ENCODE data around the gene GPR37. TPM values are rescaled to one million over a fixed set of nuclear protein-coding genes. Genes with fewer than 3 reads are reported as not detected.

Gene GPR37
- polyA plus RNA-seq, 2 of the 4 experiments (the other 2 are of a cell fraction), result 0.35 to 0.61 TPM

- POLR2A ChIA-PET, result no interaction called here
- Histone ChIP-seq H3K4me3 (no peak overlapping the region), H3K4me1 (no peaks in the 10 kb centered on the region), H3K9me3 (no peaks in the 10 kb centered on the region), H3K4me2 (no peak overlapping the region), H3K27ac (no peak overlapping the region)
- FAIRE-seq (no peak), DNase-seq (ENCODE audit: low read depth in 1 of 2, low spot score in 1 of 2) (no peak), ATAC-seq (no peak)
- 75% methylated on average over 1 of the region's 1 CpG for WGBS (ENCODE audit: missing lambda C conversion rate)
- CTCF ChIA-PET, result no interaction called here
- TF ChIP-seq, protein P1, sequence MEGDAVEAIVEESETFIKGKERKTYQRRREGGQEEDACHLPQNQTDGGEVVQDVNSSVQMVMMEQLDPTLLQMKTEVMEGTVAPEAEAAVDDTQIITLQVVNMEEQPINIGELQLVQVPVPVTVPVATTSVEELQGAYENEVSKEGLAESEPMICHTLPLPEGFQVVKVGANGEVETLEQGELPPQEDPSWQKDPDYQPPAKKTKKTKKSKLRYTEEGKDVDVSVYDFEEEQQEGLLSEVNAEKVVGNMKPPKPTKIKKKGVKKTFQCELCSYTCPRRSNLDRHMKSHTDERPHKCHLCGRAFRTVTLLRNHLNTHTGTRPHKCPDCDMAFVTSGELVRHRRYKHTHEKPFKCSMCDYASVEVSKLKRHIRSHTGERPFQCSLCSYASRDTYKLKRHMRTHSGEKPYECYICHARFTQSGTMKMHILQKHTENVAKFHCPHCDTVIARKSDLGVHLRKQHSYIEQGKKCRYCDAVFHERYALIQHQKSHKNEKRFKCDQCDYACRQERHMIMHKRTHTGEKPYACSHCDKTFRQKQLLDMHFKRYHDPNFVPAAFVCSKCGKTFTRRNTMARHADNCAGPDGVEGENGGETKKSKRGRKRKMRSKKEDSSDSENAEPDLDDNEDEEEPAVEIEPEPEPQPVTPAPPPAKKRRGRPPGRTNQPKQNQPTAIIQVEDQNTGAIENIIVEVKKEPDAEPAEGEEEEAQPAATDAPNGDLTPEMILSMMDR (IDR thresholded peaks at IDR 0.05), result no peak
- TF ChIP-seq PHF8 (IDR thresholded peaks at IDR 0.05; ENCODE audit: borderline replicate concordance, low read depth) (no peak), EHMT2 (IDR thresholded peaks at IDR 0.05; ENCODE audit: low read depth) (no peak), HOXB13 (CRISPR knock-in tag; IDR thresholded peaks at IDR 0.05; ENCODE audit: low read depth) (no peak), HMGXB4 (CRISPR knock-in tag; IDR thresholded peaks at IDR 0.05; ENCODE audit: borderline replicate concordance) (no peak), FOXS1 (CRISPR knock-in tag; IDR thresholded peaks at IDR 0.05) (no peak), MYC (IDR thresholded peaks at IDR 0.05; ENCODE audit: borderline replicate concordance, low read length) (no peak), RAD21 (conservative IDR thresholded peaks at IDR 0.05 in 1 of 2, IDR thresholded peaks at IDR 0.05 in 1 of 2) (no peak), CBX2 (IDR thresholded peaks at IDR 0.05; ENCODE audit: borderline replicate concordance, low read depth) (no peak), EP300 (IDR thresholded peaks at IDR 0.05) (no peak), ELK1 (IDR thresholded peaks at IDR 0.05; ENCODE audit: low read depth, low read length) (no peak), CHD2 (IDR thresholded peaks at IDR 0.05; ENCODE audit: low read length, partially characterized antibody) (no peak), ZSCAN20 (CRISPR knock-in tag; IDR thresholded peaks at IDR 0.05) (no peak), SMC3 (IDR thresholded peaks at IDR 0.05) (no peak)
- TF ChIP-seq, protein P2, sequence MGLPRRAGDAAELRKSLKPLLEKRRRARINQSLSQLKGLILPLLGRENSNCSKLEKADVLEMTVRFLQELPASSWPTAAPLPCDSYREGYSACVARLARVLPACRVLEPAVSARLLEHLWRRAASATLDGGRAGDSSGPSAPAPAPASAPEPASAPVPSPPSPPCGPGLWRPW (IDR thresholded peaks at IDR 0.05), result no peak
Observed at GRCh38 chr7:124801330-124801895, 35.8 kb upstream of the GPR37 start.

DNA sequence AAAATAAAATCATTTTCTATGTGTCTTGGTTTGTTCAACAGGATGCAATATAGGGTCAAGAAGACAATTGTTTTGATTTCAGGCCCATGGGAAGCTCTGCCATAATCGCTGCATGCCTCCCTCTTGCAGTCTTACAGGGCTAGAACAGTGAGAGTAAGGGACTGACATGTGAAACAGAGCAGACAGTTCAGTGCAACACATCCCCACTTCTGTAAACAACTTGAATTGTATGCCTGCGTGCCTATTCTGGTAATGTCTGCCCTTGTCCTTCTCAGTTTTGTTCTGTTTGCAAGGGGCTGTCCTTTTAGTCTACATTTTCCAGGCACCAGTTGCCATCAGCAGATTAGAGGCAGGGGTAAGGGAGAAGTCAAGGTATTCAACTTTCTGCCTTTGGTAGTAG lies 34.8 kb upstream of the GPR37 start:
- FAIRE-seq (no peak), DNase-seq (ENCODE audit: low read depth in 1 of 2, low spot score in 1 of 2) (no peak), ATAC-seq (no peak)
- TF ChIP-seq KDM5A (IDR thresholded peaks at IDR 0.05), result no peak
- Histone ChIP-seq H3K4me3 (no peak overlapping the region), H3K27ac (no peak overlapping the region), H3K4me1 (no peaks in the 10 kb centered on the region), H3K4me2 (no peak overlapping the region), H3K9me3 (no peaks in the 10 kb centered on the region)
- ChIA-PET CTCF (no interaction called here), POLR2A (no interaction called here)
- WGBS (ENCODE audit: missing lambda C conversion rate), result 33% methylated on average over 2 of the region's 2 CpGs

- H3K9me3 ChIP-seq, result no peaks in the 10 kb centered on the region
- no peak for FAIRE-seq
- ChIA-PET CTCF (no interaction called here), POLR2A (no interaction called here)
- 81% methylated on average over 6 of the region's 6 CpGs for WGBS (ENCODE audit: missing lambda C conversion rate)
- no peaks in the 10 kb centered on the region for H3K4me1 ChIP-seq
- H3K4me3 ChIP-seq, result no peak overlapping the region
- no peak for ATAC-seq
- H3K27ac ChIP-seq, result no peak overlapping the region
- no peak overlapping the region for H3K4me2 ChIP-seq
- DNase-seq (ENCODE audit: low read depth in 1 of 2, low spot score in 1 of 2), result no peak
- TF ChIP-seq, protein P3, sequence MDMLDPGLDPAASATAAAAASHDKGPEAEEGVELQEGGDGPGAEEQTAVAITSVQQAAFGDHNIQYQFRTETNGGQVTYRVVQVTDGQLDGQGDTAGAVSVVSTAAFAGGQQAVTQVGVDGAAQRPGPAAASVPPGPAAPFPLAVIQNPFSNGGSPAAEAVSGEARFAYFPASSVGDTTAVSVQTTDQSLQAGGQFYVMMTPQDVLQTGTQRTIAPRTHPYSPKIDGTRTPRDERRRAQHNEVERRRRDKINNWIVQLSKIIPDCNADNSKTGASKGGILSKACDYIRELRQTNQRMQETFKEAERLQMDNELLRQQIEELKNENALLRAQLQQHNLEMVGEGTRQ (IDR thresholded peaks at IDR 0.05), result no peak
- TF ChIP-seq ATOH8 (CRISPR knock-in tag; IDR thresholded peaks at IDR 0.05; ENCODE audit: low read depth) (no peak), FOXS1 (CRISPR knock-in tag; IDR thresholded peaks at IDR 0.05) (no peak), EHF (CRISPR knock-in tag; IDR thresholded peaks at IDR 0.05) (no peak), PHF8 (IDR thresholded peaks at IDR 0.05; ENCODE audit: borderline replicate concordance, low read depth) (no peak), ZFP36 (IDR thresholded peaks at IDR 0.05; ENCODE audit: borderline replicate concordance, partially characterized antibody) (no peak), JUNB (IDR thresholded peaks at IDR 0.05) (no peak), MAX (IDR thresholded peaks at IDR 0.05) (no peak), MYC (IDR thresholded peaks at IDR 0.05; ENCODE audit: borderline replicate concordance, low read length) (no peak)
- TF ChIP-seq, protein P4, sequence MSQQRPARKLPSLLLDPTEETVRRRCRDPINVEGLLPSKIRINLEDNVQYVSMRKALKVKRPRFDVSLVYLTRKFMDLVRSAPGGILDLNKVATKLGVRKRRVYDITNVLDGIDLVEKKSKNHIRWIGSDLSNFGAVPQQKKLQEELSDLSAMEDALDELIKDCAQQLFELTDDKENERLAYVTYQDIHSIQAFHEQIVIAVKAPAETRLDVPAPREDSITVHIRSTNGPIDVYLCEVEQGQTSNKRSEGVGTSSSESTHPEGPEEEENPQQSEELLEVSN (IDR thresholded peaks at IDR 0.05; ENCODE audit: borderline replicate concordance, low read depth), result no peak
- TF ChIP-seq, protein P5, sequence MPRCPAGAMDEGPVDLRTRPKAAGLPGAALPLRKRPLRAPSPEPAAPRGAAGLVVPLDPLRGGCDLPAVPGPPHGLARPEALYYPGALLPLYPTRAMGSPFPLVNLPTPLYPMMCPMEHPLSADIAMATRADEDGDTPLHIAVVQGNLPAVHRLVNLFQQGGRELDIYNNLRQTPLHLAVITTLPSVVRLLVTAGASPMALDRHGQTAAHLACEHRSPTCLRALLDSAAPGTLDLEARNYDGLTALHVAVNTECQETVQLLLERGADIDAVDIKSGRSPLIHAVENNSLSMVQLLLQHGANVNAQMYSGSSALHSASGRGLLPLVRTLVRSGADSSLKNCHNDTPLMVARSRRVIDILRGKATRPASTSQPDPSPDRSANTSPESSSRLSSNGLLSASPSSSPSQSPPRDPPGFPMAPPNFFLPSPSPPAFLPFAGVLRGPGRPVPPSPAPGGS (IDR thresholded peaks at IDR 0.05), result no peak
Observed at GRCh38 chr7:124799448-124799847, 33.9 kb upstream of the GPR37 start.
